Neural progenitor cell (in vitro differentiated cells): ENCODE data around the gene MCRIP2.

Experiments used
- EZH2 ChIP-seq: fragments of 200-600 bp; sonication (generic); IDR thresholded peaks from 2 replicates; pipeline ENCODE4 v1.6.1; 2017; ENCODE audit warnings: antibody characterized with exemption, mild to moderate bottlenecking, moderate library complexity
- EZH2phosphoT487 ChIP-seq: fragments of 200-600 bp; sonication (generic); IDR thresholded peaks from 2 replicates; pipeline ENCODE4 v1.6.1; 2017; ENCODE audit warnings: antibody characterized with exemption
- TF ChIP-seq, protein P1 (sequence below): fragments of 200-600 bp; sonication (generic); IDR thresholded peaks from 2 replicates; pipeline ENCODE4 v1.5.1; 2017; ENCODE audit warnings: antibody characterized with exemption, mild to moderate bottlenecking

DNA sequence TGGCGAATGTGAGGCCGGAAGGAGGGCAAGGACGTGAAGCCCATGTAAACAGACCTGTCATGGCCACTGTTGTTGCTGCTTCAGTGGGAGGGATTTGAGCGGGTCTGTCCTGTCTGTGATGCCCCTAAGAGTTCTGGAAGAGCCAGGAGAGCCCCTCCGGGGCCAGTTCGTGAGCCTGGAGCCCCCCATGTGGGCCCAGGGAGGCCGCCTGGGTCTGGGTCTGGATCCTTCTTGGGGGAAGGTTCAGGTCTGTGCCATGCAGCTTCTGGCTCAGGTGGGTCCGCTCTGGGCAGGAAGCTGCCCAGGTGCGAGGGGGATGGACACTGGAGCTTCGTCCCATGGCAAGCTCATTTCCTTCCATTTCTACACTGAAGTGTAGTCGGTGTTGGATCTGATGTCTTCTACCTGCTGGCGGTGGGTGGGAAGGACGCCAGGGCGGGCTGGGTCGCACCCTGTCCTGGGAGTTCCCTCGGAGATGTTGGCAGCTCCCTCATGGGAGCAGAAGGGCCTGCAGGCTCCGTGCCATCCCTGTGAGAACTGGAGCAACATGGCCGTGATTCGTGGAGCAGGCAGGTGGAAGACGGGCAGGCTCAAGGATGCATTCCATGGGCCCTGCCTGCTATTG is 22.0 kb upstream of the MCRIP2 start:
- TF ChIP-seq, protein P1, sequence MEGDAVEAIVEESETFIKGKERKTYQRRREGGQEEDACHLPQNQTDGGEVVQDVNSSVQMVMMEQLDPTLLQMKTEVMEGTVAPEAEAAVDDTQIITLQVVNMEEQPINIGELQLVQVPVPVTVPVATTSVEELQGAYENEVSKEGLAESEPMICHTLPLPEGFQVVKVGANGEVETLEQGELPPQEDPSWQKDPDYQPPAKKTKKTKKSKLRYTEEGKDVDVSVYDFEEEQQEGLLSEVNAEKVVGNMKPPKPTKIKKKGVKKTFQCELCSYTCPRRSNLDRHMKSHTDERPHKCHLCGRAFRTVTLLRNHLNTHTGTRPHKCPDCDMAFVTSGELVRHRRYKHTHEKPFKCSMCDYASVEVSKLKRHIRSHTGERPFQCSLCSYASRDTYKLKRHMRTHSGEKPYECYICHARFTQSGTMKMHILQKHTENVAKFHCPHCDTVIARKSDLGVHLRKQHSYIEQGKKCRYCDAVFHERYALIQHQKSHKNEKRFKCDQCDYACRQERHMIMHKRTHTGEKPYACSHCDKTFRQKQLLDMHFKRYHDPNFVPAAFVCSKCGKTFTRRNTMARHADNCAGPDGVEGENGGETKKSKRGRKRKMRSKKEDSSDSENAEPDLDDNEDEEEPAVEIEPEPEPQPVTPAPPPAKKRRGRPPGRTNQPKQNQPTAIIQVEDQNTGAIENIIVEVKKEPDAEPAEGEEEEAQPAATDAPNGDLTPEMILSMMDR = no peak
- no peak for TF ChIP-seq EZH2
- no peak for TF ChIP-seq EZH2phosphoT487
